ENCODE results near the gene PSMD14.
"Not testable (repeated sequence)": the region's sequence is repeated elsewhere in the genome, so short reads cannot be mapped to it uniquely, and the experiment has no call there.

PSMD14 gene

GRCh38 chr2:161337247-161337646 lies 29.0 kb downstream of the PSMD14 start:
- no peak for DNase-seq

GRCh38 chr2:161339532-161339931 lies 31.3 kb downstream of the PSMD14 start:
- not testable (repeated sequence) for DNase-seq

- not testable (repeated sequence) for DNase-seq
These were observed 32.7 kb downstream of the PSMD14 start for GRCh38 chr2:161340930-161341413.

GRCh38 chr2:161343235-161343634 lies 35.0 kb downstream of the PSMD14 start:
- no peak for DNase-seq

GRCh38 chr2:161344692-161345091 lies 36.5 kb downstream of the PSMD14 start:
- DNase-seq = no peak

GRCh38 chr2:161351678-161352077 lies 43.5 kb downstream of the PSMD14 start:
- no peak for DNase-seq

- no peak for DNase-seq
These were observed 44.5 kb downstream of the PSMD14 start for GRCh38 chr2:161352719-161353118.

GRCh38 chr2:161353543-161353942 lies 45.3 kb downstream of the PSMD14 start:
- no peak for DNase-seq

- DNase-seq = no peak
These were observed 45.9 kb downstream of the PSMD14 start for GRCh38 chr2:161354106-161354505.

GRCh38 chr2:161355106-161355505 lies 46.9 kb downstream of the PSMD14 start:
- DNase-seq = no peak

- no peak for DNase-seq
These were observed 47.8 kb downstream of the PSMD14 start for GRCh38 chr2:161355983-161356382.

- DNase-seq = no peak
These were observed 48.9 kb downstream of the PSMD14 start for GRCh38 chr2:161357097-161357496.

GRCh38 chr2:161358838-161359237 lies 50.6 kb downstream of the PSMD14 start:
- no peak for DNase-seq

- DNase-seq = not testable (repeated sequence)
These were observed 52.0 kb downstream of the PSMD14 start for GRCh38 chr2:161360095-161360654.

- no peak for DNase-seq
These were observed 54.4 kb downstream of the PSMD14 start for GRCh38 chr2:161362568-161363166.

GRCh38 chr2:161367675-161368074 lies 59.5 kb downstream of the PSMD14 start:
- no peak for DNase-seq

- DNase-seq = no peak
These were observed 61.1 kb downstream of the PSMD14 start for GRCh38 chr2:161369311-161369710.

GRCh38 chr2:161370981-161371380 lies 62.8 kb downstream of the PSMD14 start:
- no peak for DNase-seq

- DNase-seq = no peak
These were observed 63.6 kb downstream of the PSMD14 start for GRCh38 chr2:161371869-161372268.

- no peak for DNase-seq
These were observed 65.7 kb downstream of the PSMD14 start for GRCh38 chr2:161373942-161374341.

- DNase-seq = no peak
These were observed 66.2 kb downstream of the PSMD14 start for GRCh38 chr2:161374446-161374845.

- no peak for DNase-seq
These were observed 71.5 kb downstream of the PSMD14 start for GRCh38 chr2:161379740-161380139.

- DNase-seq = no peak
These were observed 73.3 kb downstream of the PSMD14 start for GRCh38 chr2:161381546-161381945.

GRCh38 chr2:161382747-161383146 lies 74.5 kb downstream of the PSMD14 start:
- no peak for DNase-seq

GRCh38 chr2:161384864-161385263 lies 76.6 kb downstream of the PSMD14 start:
- DNase-seq = no peak
